ENCODE data around the gene CFAP43. TPM values are rescaled to one million over a fixed set of nuclear protein-coding genes. Genes with fewer than 3 reads are reported as not detected.
A peak's percentile ranks its signal among the peaks of the same experiment; 100 is the strongest.

The CFAP43 gene
- total and polyA plus RNA-seq, 2 experiments from 2014 or later = 0.24 to 0.44 TPM

DNA sequence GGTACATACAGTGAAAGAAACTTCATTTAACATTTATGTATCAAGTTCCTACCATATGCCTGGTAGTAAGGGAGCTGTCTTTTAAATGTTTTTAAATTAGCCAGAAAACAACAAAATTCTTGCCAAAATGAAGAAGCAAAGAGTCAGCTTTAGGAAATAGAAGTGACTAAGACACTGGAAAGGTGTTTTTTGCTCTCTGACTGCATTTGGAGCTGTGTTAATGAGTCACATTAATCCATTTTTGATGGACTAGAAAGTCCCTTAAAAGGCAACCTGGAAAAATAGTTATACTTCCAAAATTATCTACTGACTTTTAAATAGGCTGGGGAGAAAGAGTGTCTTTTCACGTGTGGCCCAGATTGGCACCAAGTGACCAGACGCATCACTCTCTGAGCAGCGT lies 142.5 kb downstream of the CFAP43 start:
- H3K9me3 Mint-ChIP-seq = no peaks in the 10 kb centered on the region
- Histone ChIP-seq H3F3A (replicated peaks; ENCODE audit: low read depth) (no peaks in the 10 kb centered on the region), H3K4me1 (ENCODE audit: insufficient read depth) (peaks cover 17% of the 10 kb centered on the region), H3K79me2 (replicated peaks; ENCODE audit: insufficient read depth) (no peaks in the 10 kb centered on the region), H3K4me3 (no peak overlapping the region), H3K4me2 (no peak overlapping the region), H3K27me3 (ENCODE audit: insufficient read depth) (no peaks in the 10 kb centered on the region), H3K36me3 (ENCODE audit: insufficient read depth) (no peaks in the 10 kb centered on the region), H4K20me1 (replicated peaks; ENCODE audit: insufficient read depth) (no peaks in the 10 kb centered on the region), H2AFZ (peak overlapping the region; percentile 57; the same call in 1 of the 2 replicates), H3K27ac (ENCODE audit: low read depth) (no peak overlapping the region), H3K9me2 (ENCODE audit: insufficient read depth) (peaks cover 5% of the 10 kb centered on the region)
- H3K27ac Mint-ChIP-seq = no peak overlapping the region
- peaks cover 21% of the 10 kb centered on the region for H3K4me1 Mint-ChIP-seq
- DNase-seq (ENCODE audit: low spot score) (no peak), ATAC-seq (no peak)
- H3K4me3 Mint-ChIP-seq = no peak overlapping the region
- no peak for TF ChIP-seq ZNF114 (CRISPR knock-in tag; IDR thresholded peaks at IDR 0.05)
- TF ChIP-seq ZNF331 (CRISPR knock-in tag; IDR thresholded peaks at IDR 0.05; ENCODE audit: low read depth) = no peak
- TF ChIP-seq JUNB (IDR thresholded peaks at IDR 0.05; ENCODE audit: unreplicated experiment) = no peak
- TF ChIP-seq, protein P1, sequence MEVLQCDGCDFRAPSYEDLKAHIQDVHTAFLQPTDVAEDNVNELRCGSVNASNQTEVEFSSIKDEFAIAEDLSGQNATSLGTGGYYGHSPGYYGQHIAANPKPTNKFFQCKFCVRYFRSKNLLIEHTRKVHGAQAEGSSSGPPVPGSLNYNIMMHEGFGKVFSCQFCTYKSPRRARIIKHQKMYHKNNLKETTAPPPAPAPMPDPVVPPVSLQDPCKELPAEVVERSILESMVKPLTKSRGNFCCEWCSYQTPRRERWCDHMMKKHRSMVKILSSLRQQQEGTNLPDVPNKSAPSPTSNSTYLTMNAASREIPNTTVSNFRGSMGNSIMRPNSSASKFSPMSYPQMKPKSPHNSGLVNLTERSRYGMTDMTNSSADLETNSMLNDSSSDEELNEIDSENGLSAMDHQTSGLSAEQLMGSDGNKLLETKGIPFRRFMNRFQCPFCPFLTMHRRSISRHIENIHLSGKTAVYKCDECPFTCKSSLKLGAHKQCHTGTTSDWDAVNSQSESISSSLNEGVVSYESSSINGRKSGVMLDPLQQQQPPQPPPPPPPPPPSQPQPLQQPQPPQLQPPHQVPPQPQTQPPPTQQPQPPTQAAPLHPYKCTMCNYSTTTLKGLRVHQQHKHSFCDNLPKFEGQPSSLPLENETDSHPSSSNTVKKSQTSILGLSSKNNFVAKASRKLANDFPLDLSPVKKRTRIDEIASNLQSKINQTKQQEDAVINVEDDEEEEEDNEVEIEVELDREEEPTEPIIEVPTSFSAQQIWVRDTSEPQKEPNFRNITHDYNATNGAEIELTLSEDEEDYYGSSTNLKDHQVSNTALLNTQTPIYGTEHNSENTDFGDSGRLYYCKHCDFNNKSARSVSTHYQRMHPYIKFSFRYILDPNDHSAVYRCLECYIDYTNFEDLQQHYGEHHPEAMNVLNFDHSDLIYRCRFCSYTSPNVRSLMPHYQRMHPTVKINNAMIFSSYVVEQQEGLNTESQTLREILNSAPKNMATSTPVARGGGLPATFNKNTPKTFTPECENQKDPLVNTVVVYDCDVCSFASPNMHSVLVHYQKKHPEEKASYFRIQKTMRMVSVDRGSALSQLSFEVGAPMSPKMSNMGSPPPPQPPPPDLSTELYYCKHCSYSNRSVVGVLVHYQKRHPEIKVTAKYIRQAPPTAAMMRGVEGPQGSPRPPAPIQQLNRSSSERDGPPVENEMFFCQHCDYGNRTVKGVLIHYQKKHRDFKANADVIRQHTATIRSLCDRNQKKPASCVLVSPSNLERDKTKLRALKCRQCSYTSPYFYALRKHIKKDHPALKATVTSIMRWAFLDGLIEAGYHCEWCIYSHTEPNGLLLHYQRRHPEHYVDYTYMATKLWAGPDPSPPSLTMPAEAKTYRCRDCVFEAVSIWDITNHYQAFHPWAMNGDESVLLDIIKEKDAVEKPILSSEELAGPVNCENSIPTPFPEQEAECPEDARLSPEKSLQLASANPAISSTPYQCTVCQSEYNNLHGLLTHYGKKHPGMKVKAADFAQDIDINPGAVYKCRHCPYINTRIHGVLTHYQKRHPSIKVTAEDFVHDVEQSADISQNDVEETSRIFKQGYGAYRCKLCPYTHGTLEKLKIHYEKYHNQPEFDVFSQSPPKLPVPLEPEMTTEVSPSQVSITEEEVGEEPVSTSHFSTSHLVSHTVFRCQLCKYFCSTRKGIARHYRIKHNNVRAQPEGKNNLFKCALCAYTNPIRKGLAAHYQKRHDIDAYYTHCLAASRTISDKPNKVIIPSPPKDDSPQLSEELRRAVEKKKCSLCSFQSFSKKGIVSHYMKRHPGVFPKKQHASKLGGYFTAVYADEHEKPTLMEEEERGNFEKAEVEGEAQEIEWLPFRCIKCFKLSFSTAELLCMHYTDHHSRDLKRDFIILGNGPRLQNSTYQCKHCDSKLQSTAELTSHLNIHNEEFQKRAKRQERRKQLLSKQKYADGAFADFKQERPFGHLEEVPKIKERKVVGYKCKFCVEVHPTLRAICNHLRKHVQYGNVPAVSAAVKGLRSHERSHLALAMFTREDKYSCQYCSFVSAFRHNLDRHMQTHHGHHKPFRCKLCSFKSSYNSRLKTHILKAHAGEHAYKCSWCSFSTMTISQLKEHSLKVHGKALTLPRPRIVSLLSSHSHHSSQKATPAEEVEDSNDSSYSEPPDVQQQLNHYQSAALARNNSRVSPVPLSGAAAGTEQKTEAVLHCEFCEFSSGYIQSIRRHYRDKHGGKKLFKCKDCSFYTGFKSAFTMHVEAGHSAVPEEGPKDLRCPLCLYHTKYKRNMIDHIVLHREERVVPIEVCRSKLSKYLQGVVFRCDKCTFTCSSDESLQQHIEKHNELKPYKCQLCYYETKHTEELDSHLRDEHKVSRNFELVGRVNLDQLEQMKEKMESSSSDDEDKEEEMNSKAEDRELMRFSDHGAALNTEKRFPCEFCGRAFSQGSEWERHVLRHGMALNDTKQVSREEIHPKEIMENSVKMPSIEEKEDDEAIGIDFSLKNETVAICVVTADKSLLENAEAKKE (CRISPR knock-in tag; IDR thresholded peaks at IDR 0.05) = no peak
- TF ChIP-seq EZH2phosphoT487 (IDR thresholded peaks at IDR 0.05; ENCODE audit: unreplicated experiment) = no peak
- TF ChIP-seq CREB1 (CRISPR knock-in tag; IDR thresholded peaks at IDR 0.05; ENCODE audit: low read depth) = no peak
- H3K27me3 Mint-ChIP-seq (ENCODE audit: insufficient read depth, low read depth, poor library complexity) = no peaks in the 10 kb centered on the region
- H3K36me3 Mint-ChIP-seq (ENCODE audit: low read depth) = no peaks in the 10 kb centered on the region

GRCh38 chr10:104088239-104088638 lies 143.9 kb downstream of the CFAP43 start:
- no peaks in the 10 kb centered on the region for H4K20me1 ChIP-seq (replicated peaks; ENCODE audit: insufficient read depth)
- H3K27ac ChIP-seq (ENCODE audit: low read depth) = no peak overlapping the region
- peaks cover 17% of the 10 kb centered on the region for H3K4me1 ChIP-seq (ENCODE audit: insufficient read depth)
- H3K9me2 ChIP-seq (ENCODE audit: insufficient read depth) = peaks cover 5% of the 10 kb centered on the region
- H3F3A ChIP-seq (replicated peaks; ENCODE audit: low read depth) = no peaks in the 10 kb centered on the region
- Mint-ChIP-seq H3K9me3 (no peaks in the 10 kb centered on the region), H3K4me1 (peaks cover 21% of the 10 kb centered on the region), H3K27me3 (ENCODE audit: insufficient read depth, low read depth, poor library complexity) (no peaks in the 10 kb centered on the region), H3K4me3 (no peak overlapping the region), H3K27ac (no peak overlapping the region; the same call in 1 of the 2 replicates), H3K36me3 (ENCODE audit: low read depth) (no peaks in the 10 kb centered on the region)
- no peak overlapping the region for H3K4me2 ChIP-seq
- DNase-seq (ENCODE audit: low spot score) (no peak), ATAC-seq (no peak)
- H3K36me3 ChIP-seq (ENCODE audit: insufficient read depth) = no peaks in the 10 kb centered on the region
- H2AFZ ChIP-seq = no peak overlapping the region
- H3K4me3 ChIP-seq = no peak overlapping the region
- no peaks in the 10 kb centered on the region for H3K27me3 ChIP-seq (ENCODE audit: insufficient read depth)
- no peaks in the 10 kb centered on the region for H3K79me2 ChIP-seq (replicated peaks; ENCODE audit: insufficient read depth)
- TF ChIP-seq POLR2AphosphoS5 (IDR thresholded peaks at IDR 0.05; ENCODE audit: low read depth) (no peak), ZNF331 (CRISPR knock-in tag; IDR thresholded peaks at IDR 0.05; ENCODE audit: low read depth) (no peak), EZH2 (IDR thresholded peaks at IDR 0.05; ENCODE audit: low read depth, unreplicated experiment) (no peak), STAT1 (IDR thresholded peaks at IDR 0.05; ENCODE audit: unreplicated experiment) (no peak), JUNB (IDR thresholded peaks at IDR 0.05; ENCODE audit: unreplicated experiment) (no peak), NANOG (IDR thresholded peaks at IDR 0.05; ENCODE audit: borderline replicate concordance) (no peak), ZNF114 (CRISPR knock-in tag; IDR thresholded peaks at IDR 0.05) (no peak)
- TF ChIP-seq, protein P2, sequence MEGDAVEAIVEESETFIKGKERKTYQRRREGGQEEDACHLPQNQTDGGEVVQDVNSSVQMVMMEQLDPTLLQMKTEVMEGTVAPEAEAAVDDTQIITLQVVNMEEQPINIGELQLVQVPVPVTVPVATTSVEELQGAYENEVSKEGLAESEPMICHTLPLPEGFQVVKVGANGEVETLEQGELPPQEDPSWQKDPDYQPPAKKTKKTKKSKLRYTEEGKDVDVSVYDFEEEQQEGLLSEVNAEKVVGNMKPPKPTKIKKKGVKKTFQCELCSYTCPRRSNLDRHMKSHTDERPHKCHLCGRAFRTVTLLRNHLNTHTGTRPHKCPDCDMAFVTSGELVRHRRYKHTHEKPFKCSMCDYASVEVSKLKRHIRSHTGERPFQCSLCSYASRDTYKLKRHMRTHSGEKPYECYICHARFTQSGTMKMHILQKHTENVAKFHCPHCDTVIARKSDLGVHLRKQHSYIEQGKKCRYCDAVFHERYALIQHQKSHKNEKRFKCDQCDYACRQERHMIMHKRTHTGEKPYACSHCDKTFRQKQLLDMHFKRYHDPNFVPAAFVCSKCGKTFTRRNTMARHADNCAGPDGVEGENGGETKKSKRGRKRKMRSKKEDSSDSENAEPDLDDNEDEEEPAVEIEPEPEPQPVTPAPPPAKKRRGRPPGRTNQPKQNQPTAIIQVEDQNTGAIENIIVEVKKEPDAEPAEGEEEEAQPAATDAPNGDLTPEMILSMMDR (conservative IDR thresholded peaks at IDR 0.05; ENCODE audit: low read depth in 2 of 2) = no peak

All from GM23338 (cell line).